Measurements from ENCODE around the gene S1PR5. TPM values are rescaled to one million over a fixed set of nuclear protein-coding genes. Genes with fewer than 3 reads are reported as not detected.

Gene S1PR5
- 3.1 TPM for total RNA-seq

DNA sequence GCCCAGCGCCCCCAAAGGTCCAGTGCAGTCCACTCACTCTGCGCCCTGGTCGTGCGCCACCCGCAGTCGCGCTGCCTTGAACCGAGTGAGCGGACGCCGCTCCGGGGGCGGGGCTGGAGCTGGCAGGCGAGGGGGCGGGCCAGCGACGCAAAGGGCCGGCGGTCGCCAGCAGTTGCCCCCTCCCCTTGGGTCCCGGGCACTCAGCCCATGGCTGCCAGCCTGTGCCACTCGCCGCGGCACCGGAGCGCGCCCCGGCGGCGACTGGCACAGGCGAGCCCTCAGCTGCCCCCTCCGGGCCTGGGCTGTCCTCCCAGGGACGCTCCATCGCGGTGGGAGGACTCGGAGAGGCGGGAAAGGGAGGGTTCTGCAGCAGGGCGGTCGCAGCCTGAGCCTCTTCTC is at the start of gene S1PR5:
TSS of gene S1PR5 (minus strand) at position 87 of the 399 bp plus-strand sequence. CDS start 2,436 bp downstream, outside the sequence.
- Histone ChIP-seq H3K27ac (no peak within 1 kb of the TSS), H3K4me1 (peaks cover 4 to 9% of the 10 kb centered on the region in 2 donors), H3K27me3 (peaks cover 4% of the 10 kb centered on the region), H3K36me3 (no peaks in the 10 kb centered on the region), H3K4me3 (peak within 1 kb of the TSS; percentile 31 to 53), H3K9me3 (no peaks in the 10 kb centered on the region)
- TF ChIP-seq, protein P1, sequence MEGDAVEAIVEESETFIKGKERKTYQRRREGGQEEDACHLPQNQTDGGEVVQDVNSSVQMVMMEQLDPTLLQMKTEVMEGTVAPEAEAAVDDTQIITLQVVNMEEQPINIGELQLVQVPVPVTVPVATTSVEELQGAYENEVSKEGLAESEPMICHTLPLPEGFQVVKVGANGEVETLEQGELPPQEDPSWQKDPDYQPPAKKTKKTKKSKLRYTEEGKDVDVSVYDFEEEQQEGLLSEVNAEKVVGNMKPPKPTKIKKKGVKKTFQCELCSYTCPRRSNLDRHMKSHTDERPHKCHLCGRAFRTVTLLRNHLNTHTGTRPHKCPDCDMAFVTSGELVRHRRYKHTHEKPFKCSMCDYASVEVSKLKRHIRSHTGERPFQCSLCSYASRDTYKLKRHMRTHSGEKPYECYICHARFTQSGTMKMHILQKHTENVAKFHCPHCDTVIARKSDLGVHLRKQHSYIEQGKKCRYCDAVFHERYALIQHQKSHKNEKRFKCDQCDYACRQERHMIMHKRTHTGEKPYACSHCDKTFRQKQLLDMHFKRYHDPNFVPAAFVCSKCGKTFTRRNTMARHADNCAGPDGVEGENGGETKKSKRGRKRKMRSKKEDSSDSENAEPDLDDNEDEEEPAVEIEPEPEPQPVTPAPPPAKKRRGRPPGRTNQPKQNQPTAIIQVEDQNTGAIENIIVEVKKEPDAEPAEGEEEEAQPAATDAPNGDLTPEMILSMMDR (IDR thresholded peaks at IDR 0.05): no peak
- intact Hi-C loops (cut with DNase I): no loop called here
- no peak for DNase-seq (ENCODE audit: low spot score in 2 of 2)

- peaks cover 12 to 26% of the 10 kb centered on the region in 2 donors for H3K4me1 ChIP-seq
- TF ChIP-seq, protein P1 (IDR thresholded peaks at IDR 0.05): no peak
- intact Hi-C loops (cut with DNase I): loop anchor here (1.0 kb wide), 1 partner anchor 65 kb away; no protein-coding TSS in a partner anchor
- peak overlapping the region; percentile 78 to 93 for H3K27ac ChIP-seq
- peak overlapping the region; percentile 61 to 98 for H3K4me3 ChIP-seq
- no peaks in the 10 kb centered on the region for H3K9me3 ChIP-seq
- peak in 1 of 2 donors; percentile 71 for DNase-seq (ENCODE audit: low spot score in 2 of 2)
- no peaks in the 10 kb centered on the region for H3K27me3 ChIP-seq
- H3K36me3 ChIP-seq: no peaks in the 10 kb centered on the region
These were observed 49.6 kb upstream of the S1PR5 start for GRCh38 chr19:10566658-10567410.

- intact Hi-C loops (cut with DNase I): loop anchor here (1.0 kb wide), 1 partner anchor 64 kb away; no protein-coding TSS in a partner anchor
- H3K27me3 ChIP-seq: no peaks in the 10 kb centered on the region
- TF ChIP-seq, protein P1 (IDR thresholded peaks at IDR 0.05): no peak
- peaks cover 12 to 26% of the 10 kb centered on the region in 2 donors for H3K4me1 ChIP-seq
- DNase-seq (ENCODE audit: low spot score in 2 of 2): no peak
- no peaks in the 10 kb centered on the region for H3K9me3 ChIP-seq
- H3K36me3 ChIP-seq: peaks cover 0 to 4% of the 10 kb centered on the region in 2 donors
- peak overlapping the region; percentile 78 to 93 for H3K27ac ChIP-seq
- peak overlapping the region; percentile 61 to 98 for H3K4me3 ChIP-seq
These were observed 49.1 kb upstream of the S1PR5 start for GRCh38 chr19:10566408-10566657.

- peak; percentile 94 to 99 for DNase-seq (ENCODE audit: low spot score in 2 of 2)
- H3K9me3 ChIP-seq: no peaks in the 10 kb centered on the region
- no peaks in the 10 kb centered on the region for H3K27me3 ChIP-seq
- TF ChIP-seq, protein P1 (IDR thresholded peaks at IDR 0.05): peak in 2 of 3 experiments; percentile 17 to 68
- H3K4me3 ChIP-seq: peak within 1 kb of the TSS; percentile 61 to 98
- peak within 1 kb of the TSS; percentile 78 to 93 for H3K27ac ChIP-seq
- intact Hi-C loops (cut with DNase I): loop anchor here (1.0 kb wide), 1 partner anchor 63 kb away; no protein-coding TSS in a partner anchor
- peaks cover 12 to 26% of the 10 kb centered on the region in 2 donors for H3K4me1 ChIP-seq
- H3K36me3 ChIP-seq: peaks cover 0 to 8% of the 10 kb centered on the region in 2 donors
These were observed 48.5 kb upstream of the S1PR5 start, which contains the start of gene KRI1 for GRCh38 chr19:10565567-10566407. KRI1 (minus strand) TSS chr19:10566010; CDS start chr19:10565999, 11 bp downstream.

GRCh38 chr19:10565028-10565566 is 47.9 kb upstream of the S1PR5 start:
- H3K36me3 ChIP-seq: peaks cover 4 to 15% of the 10 kb centered on the region in 2 donors
- no peaks in the 10 kb centered on the region for H3K27me3 ChIP-seq
- intact Hi-C loops (cut with DNase I): no loop called here
- H3K4me3 ChIP-seq: peak overlapping the region; percentile 61 to 98
- peak in 1 of 2 donors; percentile 71 for DNase-seq (ENCODE audit: low spot score in 2 of 2)
- H3K9me3 ChIP-seq: no peaks in the 10 kb centered on the region
- TF ChIP-seq, protein P1 (IDR thresholded peaks at IDR 0.05): peak in 1 of 3 experiments; percentile 20
- H3K4me1 ChIP-seq: peaks cover 12 to 26% of the 10 kb centered on the region in 2 donors
- peak overlapping the region; percentile 78 to 93 for H3K27ac ChIP-seq
